ENCODE data around the gene NPAS3. TPM values are rescaled to one million over a fixed set of nuclear protein-coding genes. Genes with fewer than 3 reads are reported as not detected.

Gene NPAS3
- total and polyA plus RNA-seq, 2 of the 13 experiments (the other 11 are each of a cell fraction or from before 2014, with no cell fraction given), result not detected

DNA sequence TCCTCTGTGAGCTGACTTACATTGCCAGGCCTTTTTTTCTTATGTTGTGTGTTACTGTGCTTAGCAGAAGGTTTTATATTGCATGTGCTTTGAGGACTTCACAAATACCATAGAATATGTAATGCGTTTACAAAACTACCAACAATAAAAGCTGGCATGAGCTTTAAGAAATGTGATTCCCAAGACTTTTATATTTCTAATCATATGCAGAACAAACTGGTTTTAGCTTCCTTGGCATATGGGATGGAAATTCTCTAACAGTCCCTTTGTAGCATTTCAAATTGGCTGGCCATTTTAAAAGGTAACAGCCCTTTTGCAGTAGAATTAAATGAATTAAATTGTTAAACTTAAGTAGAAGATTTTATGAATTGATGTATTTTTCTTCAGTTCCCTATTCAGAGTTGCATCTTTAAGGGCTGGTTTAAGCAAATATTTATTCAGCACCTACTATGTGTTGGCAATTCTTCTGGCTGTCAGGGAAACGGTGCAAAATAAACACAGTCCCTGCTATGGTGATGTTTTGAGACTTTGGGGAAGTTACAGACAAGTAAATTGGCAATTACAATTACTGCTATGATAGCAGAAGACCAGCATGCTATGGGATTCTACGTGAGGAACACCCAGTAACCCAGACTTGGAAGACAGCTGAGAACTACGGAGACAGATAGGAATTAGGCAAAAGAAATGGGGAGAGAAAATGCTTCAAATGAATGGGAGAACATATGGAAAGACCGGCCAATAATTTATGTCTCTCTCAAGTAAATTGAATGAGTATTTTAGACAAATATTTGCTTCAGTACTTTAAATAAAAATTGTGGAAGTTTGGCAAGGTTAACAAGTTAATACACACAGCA, 565.8 kb downstream of the NPAS3 start:
- DNase-seq (ENCODE audit: low spot score), result no peak
- H3K4me3 ChIP-seq (replicated peaks in 1 of 3; ENCODE audit: insufficient read depth in 1 of 3, low read depth in 2 of 3, low read length in 3 of 3), result no peak overlapping the region
- H3K9ac ChIP-seq (ENCODE audit: insufficient read depth, low read depth, low read length), result no peak overlapping the region

DNA sequence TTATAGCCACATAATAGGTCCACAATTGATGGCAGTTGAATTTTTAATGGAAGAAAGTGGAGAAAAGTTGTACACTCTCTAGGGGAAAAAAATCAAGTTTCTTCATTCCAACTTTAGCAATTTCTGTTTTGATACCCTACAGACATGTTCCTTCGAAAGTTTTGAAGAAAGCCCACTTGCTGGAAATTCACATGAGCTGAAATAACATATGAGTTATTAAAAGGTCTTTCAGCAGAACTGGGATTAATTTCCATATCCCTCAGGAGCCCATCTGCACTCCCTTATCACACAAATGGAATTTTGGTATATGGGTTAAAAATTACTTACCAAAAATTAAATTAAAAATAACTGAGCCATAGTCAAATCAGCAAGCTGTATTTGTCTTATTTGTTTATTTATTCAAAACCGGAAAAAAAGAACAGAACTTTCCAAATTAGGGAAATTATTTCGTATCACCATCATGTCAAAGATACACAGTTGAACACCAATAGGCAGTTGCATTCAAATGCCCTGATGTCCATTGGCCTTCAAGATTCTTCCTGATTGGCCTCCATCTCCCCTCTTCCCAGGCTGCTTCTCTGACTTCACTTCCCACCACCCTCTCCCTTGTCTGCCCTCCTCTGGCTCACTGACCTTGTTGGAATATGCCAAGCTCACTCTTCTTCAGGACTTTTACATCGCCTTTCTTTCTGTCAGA, 566.7 kb downstream of the NPAS3 start:
- BruUV-seq (replicated peaks), result no TSS peak
- Histone ChIP-seq H3K4me3 (replicated peaks in 1 of 3; ENCODE audit: insufficient read depth in 1 of 3, low read depth in 2 of 3, low read length in 3 of 3) (no peak overlapping the region), H3K36me3 (replicated peaks in 1 of 2; ENCODE audit: control insufficient read depth in 1 of 2, insufficient read depth in 2 of 2, low read length in 2 of 2) (no peaks in the 10 kb centered on the region), H2AFZ (ENCODE audit: low read length) (no peak overlapping the region), H4K20me1 (ENCODE audit: insufficient read depth, low read length) (no peaks in the 10 kb centered on the region), H3K27me3 (ENCODE audit: control insufficient read depth in 1 of 2, insufficient read depth in 2 of 2, low read length in 2 of 2) (no peaks in the 10 kb centered on the region), H3K4me2 (ENCODE audit: low read depth, low read length) (no peak overlapping the region), H3K79me2 (ENCODE audit: insufficient read depth, low read length) (no peaks in the 10 kb centered on the region), H3K27ac (ENCODE audit: extremely low read length, insufficient read depth, low read length) (no peak overlapping the region), H3K4me1 (ENCODE audit: insufficient read depth, low read length) (no peaks in the 10 kb centered on the region), H3K9me3 (ENCODE audit: low read length) (no peaks in the 10 kb centered on the region), H3K9ac (ENCODE audit: insufficient read depth, low read depth, low read length) (no peak overlapping the region)
- WGBS (ENCODE audit: low lambda C conversion rate), result 6% methylated on average over 4 of the region's 4 CpGs
- no peak for TF ChIP-seq ZNF713 (CRISPR knock-in tag; IDR thresholded peaks at IDR 0.05)
- no peak for TF ChIP-seq ZNF607 (CRISPR knock-in tag; IDR thresholded peaks at IDR 0.05; ENCODE audit: borderline replicate concordance)
- TF ChIP-seq, protein P1, sequence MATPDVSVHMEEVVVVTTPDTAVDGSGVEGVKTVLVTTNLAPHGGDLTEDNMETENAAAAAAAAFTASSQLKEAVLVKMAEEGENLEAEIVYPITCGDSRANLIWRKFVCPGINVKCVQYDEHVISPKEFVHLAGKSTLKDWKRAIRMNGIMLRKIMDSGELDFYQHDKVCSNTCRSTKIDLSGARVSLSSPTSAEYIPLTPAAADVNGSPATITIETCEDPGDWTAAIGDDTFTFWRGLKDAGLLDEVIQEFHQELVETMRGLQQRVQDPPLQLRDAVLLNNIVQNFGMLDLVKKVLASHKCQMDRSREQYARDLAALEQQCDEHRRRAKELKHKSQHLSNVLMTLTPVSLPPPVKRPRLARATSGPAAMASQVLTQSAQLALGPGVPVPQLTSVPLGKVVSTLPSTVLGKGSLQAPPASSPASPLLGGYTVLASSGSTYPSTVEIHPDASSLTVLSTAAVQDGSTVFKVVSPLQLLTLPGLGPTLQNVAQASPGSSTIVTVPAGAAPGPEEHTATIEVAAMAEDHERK (CRISPR knock-in tag; IDR thresholded peaks at IDR 0.05; ENCODE audit: low read depth), result no peak
- TF ChIP-seq JUNB (CRISPR knock-in tag; IDR thresholded peaks at IDR 0.05; ENCODE audit: borderline replicate concordance), result no peak
- TF ChIP-seq, protein P2, sequence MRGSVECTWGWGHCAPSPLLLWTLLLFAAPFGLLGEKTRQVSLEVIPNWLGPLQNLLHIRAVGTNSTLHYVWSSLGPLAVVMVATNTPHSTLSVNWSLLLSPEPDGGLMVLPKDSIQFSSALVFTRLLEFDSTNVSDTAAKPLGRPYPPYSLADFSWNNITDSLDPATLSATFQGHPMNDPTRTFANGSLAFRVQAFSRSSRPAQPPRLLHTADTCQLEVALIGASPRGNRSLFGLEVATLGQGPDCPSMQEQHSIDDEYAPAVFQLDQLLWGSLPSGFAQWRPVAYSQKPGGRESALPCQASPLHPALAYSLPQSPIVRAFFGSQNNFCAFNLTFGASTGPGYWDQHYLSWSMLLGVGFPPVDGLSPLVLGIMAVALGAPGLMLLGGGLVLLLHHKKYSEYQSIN (CRISPR knock-in tag; IDR thresholded peaks at IDR 0.05; ENCODE audit: borderline replicate concordance), result no peak
- TF ChIP-seq NR2C2 (CRISPR knock-in tag; IDR thresholded peaks at IDR 0.05; ENCODE audit: borderline replicate concordance), result no peak
- TF ChIP-seq, protein P3, sequence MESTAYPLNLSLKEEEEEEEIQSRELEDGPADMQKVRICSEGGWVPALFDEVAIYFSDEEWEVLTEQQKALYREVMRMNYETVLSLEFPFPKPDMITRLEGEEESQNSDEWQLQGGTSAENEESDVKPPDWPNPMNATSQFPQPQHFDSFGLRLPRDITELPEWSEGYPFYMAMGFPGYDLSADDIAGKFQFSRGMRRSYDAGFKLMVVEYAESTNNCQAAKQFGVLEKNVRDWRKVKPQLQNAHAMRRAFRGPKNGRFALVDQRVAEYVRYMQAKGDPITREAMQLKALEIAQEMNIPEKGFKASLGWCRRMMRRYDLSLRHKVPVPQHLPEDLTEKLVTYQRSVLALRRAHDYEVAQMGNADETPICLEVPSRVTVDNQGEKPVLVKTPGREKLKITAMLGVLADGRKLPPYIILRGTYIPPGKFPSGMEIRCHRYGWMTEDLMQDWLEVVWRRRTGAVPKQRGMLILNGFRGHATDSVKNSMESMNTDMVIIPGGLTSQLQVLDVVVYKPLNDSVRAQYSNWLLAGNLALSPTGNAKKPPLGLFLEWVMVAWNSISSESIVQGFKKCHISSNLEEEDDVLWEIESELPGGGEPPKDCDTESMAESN (CRISPR knock-in tag; conservative IDR thresholded peaks at IDR 0.05), result no peak
- ChIA-PET POLR2A (no interaction called here), CTCF (ENCODE audit: low intra/inter-chr PET ratio, low total read pairs) (no interaction called here)
- no peak for ATAC-seq
- DNase-seq (ENCODE audit: low spot score), result no peak
- FAIRE-seq, result no peak
- intact Hi-C loops (cut with micrococcal nuclease; ENCODE audit: unreplicated experiment), result no loop called here
- in situ Hi-C loops (cut with HindIII; ENCODE audit: extremely low pct_ligation_motif_present, low pct_unique_long_range_greater_than_20kb), result no loop called here

More for the DNA sequence above, 565.8 kb downstream of the NPAS3 start:
- no peak overlapping the region for H3K4me2 ChIP-seq (ENCODE audit: low read depth, low read length)
- H3K36me3 ChIP-seq (replicated peaks in 1 of 2; ENCODE audit: control insufficient read depth in 1 of 2, insufficient read depth in 2 of 2, low read length in 2 of 2), result no peaks in the 10 kb centered on the region
- H3K79me2 ChIP-seq (ENCODE audit: insufficient read depth, low read length), result no peaks in the 10 kb centered on the region
- no peaks in the 10 kb centered on the region for H3K27me3 ChIP-seq (ENCODE audit: control insufficient read depth in 1 of 2, insufficient read depth in 2 of 2, low read length in 2 of 2)
- no peaks in the 10 kb centered on the region for H3K9me3 ChIP-seq (ENCODE audit: low read length)
- no TSS peak for BruUV-seq (replicated peaks)
- TF ChIP-seq RFX5 (IDR thresholded peaks at IDR 0.05; ENCODE audit: low read depth, low read length) (no peak), ETV6 (CRISPR knock-in tag; conservative IDR thresholded peaks at IDR 0.05) (no peak), CREB1 (IDR thresholded peaks at IDR 0.05) (no peak), CREB1 (CRISPR knock-in tag; IDR thresholded peaks at IDR 0.05) (no peak), TEAD3 (CRISPR knock-in tag; optimal IDR thresholded peaks at IDR 0.05; ENCODE audit: borderline replicate concordance) (no peak), HOXA7 (CRISPR knock-in tag; IDR thresholded peaks at IDR 0.05) (no peak)
- no peak for FAIRE-seq
- ChIA-PET CTCF (ENCODE audit: low intra/inter-chr PET ratio, low total read pairs) (no interaction called here), POLR2A (no interaction called here)
- H2AFZ ChIP-seq (ENCODE audit: low read length), result no peak overlapping the region
- ATAC-seq, result no peak
- in situ Hi-C loops (cut with HindIII; ENCODE audit: extremely low pct_ligation_motif_present, low pct_unique_long_range_greater_than_20kb) (no loop called here), intact Hi-C loops (cut with micrococcal nuclease; ENCODE audit: unreplicated experiment) (no loop called here)
- no peak overlapping the region for H3K27ac ChIP-seq (ENCODE audit: extremely low read length, insufficient read depth, low read length)
- no peaks in the 10 kb centered on the region for H3K4me1 ChIP-seq (ENCODE audit: insufficient read depth, low read length)
- no peaks in the 10 kb centered on the region for H4K20me1 ChIP-seq (ENCODE audit: insufficient read depth, low read length)
- 24% methylated on average over 5 of the region's 5 CpGs for WGBS (ENCODE audit: low lambda C conversion rate)

Data from HepG2 (cell line).